ENCODE results near the gene UBE2QL1.

Gene UBE2QL1

DNA sequence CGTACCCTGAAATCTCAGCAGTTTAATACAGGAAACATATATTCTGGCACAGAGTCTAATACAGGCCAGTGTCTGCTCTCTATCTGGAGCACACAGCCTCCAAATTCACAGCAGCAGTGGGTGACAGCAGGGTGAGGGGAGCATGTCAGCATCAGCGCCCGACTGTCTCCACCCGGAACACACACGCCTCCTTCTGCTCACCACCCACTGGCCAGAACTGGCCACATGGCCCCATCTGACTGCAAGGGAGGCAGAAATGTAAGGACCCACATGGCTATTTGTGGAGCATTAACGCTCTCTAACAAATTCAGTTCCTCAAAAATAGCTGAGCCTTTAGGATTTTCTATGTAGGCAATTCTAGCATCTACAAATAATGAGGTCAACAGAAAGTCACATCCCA lies 24.6 kb downstream of the UBE2QL1 start:
- no peak for TF ChIP-seq CTCF (IDR thresholded peaks at IDR 0.05; ENCODE audit: insufficient read depth, low read length, poor library complexity, severe bottlenecking)
- Histone ChIP-seq H3K36me3 (ENCODE audit: control insufficient read depth, insufficient read depth, low read length) (no peaks in the 10 kb centered on the region), H3K27me3 (replicated peaks; ENCODE audit: control insufficient read depth, insufficient read depth, low read length) (no peaks in the 10 kb centered on the region), H3K4me3 (replicated peaks; ENCODE audit: low read depth, low read length) (no peak overlapping the region)
- DNase-seq (ENCODE audit: extremely low read depth, insufficient read length): no peak

GRCh38 chr5:6475626-6476312 lies 27.1 kb downstream of the UBE2QL1 start:
- Histone ChIP-seq H3K4me3 (replicated peaks; ENCODE audit: low read depth, low read length) (no peak overlapping the region), H3K27me3 (replicated peaks; ENCODE audit: control insufficient read depth, insufficient read depth, low read length) (no peaks in the 10 kb centered on the region), H3K36me3 (ENCODE audit: control insufficient read depth, insufficient read depth, low read length) (no peaks in the 10 kb centered on the region)
- DNase-seq (ENCODE audit: extremely low read depth, insufficient read length): no peak
- TF ChIP-seq CTCF (IDR thresholded peaks at IDR 0.05; ENCODE audit: insufficient read depth, low read length, poor library complexity, severe bottlenecking): no peak

DNA sequence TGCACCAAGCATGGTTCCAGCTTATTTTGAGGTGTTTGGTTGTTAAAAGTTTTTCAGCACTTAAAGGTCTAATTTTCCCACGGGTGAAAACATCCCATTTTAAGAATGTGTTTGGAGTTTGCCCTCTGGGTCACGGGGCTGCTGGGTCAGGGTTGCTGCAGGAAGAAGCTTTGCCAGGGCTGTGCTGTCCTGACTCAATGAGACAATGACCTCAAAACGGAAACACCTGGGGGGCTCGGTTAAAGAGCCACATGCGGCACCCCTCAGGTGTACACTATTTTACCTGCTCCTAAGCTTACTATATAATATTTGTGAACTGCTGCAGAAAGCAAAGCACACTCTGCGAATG lies 27.6 kb downstream of the UBE2QL1 start:
- Histone ChIP-seq H3K27me3 (replicated peaks; ENCODE audit: control insufficient read depth, insufficient read depth, low read length) (no peaks in the 10 kb centered on the region), H3K36me3 (ENCODE audit: control insufficient read depth, insufficient read depth, low read length) (no peaks in the 10 kb centered on the region), H3K4me3 (replicated peaks; ENCODE audit: low read depth, low read length) (no peak overlapping the region)
- TF ChIP-seq CTCF (IDR thresholded peaks at IDR 0.05; ENCODE audit: insufficient read depth, low read length, poor library complexity, severe bottlenecking): no peak
- no peak for DNase-seq (ENCODE audit: extremely low read depth, insufficient read length)

DNA sequence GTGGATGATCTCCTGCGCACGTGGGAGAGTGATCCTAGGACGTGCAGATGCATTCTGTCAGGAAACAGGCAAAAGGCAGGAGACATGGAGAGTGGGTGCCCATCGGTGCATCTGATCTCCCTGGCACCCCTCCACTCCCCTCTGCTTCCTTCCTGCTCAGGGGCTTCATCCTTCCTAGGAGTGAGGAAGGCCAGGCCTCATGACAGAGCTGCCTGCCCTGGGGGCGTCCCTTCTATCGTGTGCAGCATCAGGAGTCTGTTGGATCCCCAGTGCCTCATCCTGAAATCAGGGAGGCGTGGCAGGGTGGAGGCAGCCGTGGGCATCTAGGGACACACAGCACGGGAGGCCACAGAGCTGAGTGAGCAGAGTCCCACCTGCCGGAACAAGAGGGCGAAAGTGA lies 30.1 kb downstream of the UBE2QL1 start:
- H3K27me3 ChIP-seq (replicated peaks; ENCODE audit: control insufficient read depth, insufficient read depth, low read length): no peaks in the 10 kb centered on the region
- no peaks in the 10 kb centered on the region for H3K36me3 ChIP-seq (ENCODE audit: control insufficient read depth, insufficient read depth, low read length)
- TF ChIP-seq CTCF (IDR thresholded peaks at IDR 0.05; ENCODE audit: insufficient read depth, low read length, poor library complexity, severe bottlenecking): no peak
- DNase-seq (ENCODE audit: extremely low read depth, insufficient read length): no peak
- no peak overlapping the region for H3K4me3 ChIP-seq (replicated peaks; ENCODE audit: low read depth, low read length)

DNA sequence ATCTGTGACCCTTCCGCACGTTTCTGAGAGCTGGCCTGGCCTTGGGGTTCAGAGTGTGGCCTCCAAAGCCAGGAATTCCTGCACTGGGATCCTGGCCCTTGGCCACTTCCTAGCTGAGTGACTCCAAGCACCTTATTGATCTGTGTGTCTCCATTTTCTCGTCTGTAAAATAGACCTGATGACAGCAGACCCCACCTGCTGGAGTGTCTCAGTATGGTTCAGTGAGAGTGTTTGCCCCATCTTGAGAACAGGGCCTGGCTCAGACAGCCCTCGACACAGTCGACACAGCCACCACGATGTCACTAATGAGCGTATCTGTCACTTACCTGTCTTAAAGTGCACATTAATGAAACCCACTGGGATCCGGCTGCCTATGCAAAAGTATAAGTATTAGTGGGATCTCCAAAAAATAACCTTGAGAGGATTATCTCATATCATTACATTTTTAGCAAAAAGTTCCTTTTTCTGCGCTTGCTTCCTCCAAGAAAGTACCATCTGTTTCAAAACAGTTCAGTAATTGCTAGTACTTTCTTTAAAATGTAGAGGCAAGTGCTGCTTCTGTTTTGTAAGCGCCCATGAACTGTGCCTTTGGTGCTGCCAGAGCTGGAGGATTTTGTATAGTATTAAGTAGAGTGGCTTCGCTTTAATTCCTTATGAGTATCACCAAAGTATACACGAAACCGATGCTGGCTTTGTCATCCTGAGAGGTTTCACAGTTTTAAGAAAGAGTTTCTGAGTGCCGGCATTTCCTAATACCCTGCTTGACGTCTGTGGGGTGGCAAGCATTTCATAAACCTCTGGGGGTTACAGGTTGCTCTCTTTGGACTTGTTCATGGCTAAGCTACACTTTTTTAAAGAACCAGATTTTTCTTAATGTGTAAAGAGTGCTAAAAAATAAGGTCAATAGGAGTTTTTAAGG lies 31.7 kb downstream of the UBE2QL1 start:
- peak; percentile 57 for DNase-seq (ENCODE audit: extremely low read depth, insufficient read length)
- H3K4me3 ChIP-seq (replicated peaks; ENCODE audit: low read depth, low read length): no peak overlapping the region
- no peaks in the 10 kb centered on the region for H3K27me3 ChIP-seq (replicated peaks; ENCODE audit: control insufficient read depth, insufficient read depth, low read length)
- TF ChIP-seq CTCF (IDR thresholded peaks at IDR 0.05; ENCODE audit: insufficient read depth, low read length, poor library complexity, severe bottlenecking): peak; percentile 47
- H3K36me3 ChIP-seq (ENCODE audit: control insufficient read depth, insufficient read depth, low read length): no peaks in the 10 kb centered on the region

All from GM06990 (cell line).